A549 treated with Mapracorat at 1 μM for 4 hours (cell line): ENCODE results near the gene RAB26. TPM values are rescaled to one million over a fixed set of nuclear protein-coding genes. Genes with fewer than 3 reads are reported as not detected.

Source experiments
- total RNA-seq: library from RNA; stranded (reverse); fragments of 200-300 nt; extraction: Qiagen RNA extraction; gene quantifications from 5 replicates; pipeline ENCODE4 v1.2.3, GENCODE V29; 2022

Gene RAB26, protein sequence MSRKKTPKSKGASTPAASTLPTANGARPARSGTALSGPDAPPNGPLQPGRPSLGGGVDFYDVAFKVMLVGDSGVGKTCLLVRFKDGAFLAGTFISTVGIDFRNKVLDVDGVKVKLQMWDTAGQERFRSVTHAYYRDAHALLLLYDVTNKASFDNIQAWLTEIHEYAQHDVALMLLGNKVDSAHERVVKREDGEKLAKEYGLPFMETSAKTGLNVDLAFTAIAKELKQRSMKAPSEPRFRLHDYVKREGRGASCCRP
- 2.4 to 4.2 TPM (median 3.9 TPM) in 5 replicates for total RNA-seq

GRCh38 chr16:2147981-2148671 is at the start of gene RAB26:
RAB26 (plus strand) TSS chr16:2148625; CDS start chr16:2148784, 159 bp downstream.

GRCh38 chr16:2135770-2136490 is 12.5 kb upstream of the RAB26 start, which contains the start of gene PKD1:
PKD1 (minus strand) TSS chr16:2135898; CDS start chr16:2135689, 209 bp downstream.

DNA sequence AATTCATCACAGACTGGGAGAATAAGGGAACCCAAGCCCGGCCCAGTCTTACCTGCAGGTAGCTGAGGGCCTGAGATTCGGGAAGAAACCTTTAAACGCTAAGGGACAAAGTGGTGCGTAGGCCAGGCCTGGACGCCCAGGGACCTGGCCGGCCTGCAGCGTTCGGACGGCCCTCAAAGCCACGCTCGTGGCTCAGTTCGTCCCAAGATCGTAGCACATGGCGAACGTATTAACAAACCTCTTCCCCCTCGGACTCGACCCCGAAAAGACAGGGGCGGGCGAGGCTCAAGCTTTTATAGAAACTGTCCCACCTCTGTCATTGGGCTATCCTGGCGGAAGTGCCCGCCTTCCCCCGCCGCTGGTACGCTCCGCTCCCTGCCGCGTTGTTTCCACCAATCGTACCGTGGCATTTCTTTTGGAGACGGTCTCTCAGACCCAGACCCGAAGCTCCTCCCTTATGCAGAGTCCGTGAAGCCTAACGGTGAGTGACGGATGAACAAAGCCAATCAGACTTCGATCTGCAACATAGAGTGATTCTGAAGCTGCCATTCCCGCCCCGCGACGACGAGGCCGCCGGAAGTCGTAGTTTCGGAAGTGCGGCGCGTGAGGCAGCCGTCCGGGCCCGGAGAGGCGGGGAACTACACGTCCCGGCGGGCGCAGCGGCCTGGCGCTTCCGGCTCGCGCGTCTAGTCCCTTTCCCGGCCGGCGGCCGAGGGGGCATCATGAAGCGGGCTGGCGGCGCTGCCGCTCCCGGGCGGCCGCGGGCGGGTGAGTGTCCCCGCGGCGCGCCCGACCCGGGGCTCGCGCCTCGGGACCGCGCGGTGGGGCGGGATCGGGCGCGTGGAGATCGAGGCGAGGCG is 6.9 kb downstream of the RAB26 start, which contains the start of gene TRAF7:
Gene TRAF7, plus strand, starts transcription at position 692 of the 860 bp plus-strand sequence. CDS start 8,139 bp downstream, outside the sequence.

GRCh38 chr16:2196162-2196980 is 47.9 kb downstream of the RAB26 start, which contains the start of gene CASKIN1:
CASKIN1 (minus strand) TSS chr16:2196605; CDS start chr16:2196432, 173 bp downstream.

Other genes starting within 250 kb of the RAB26 start
- gene HS3ST6, start 230.2 kb upstream of the RAB26 start, total RNA-seq = 1.5 to 3.1 TPM (median 2.8 TPM) in 5 replicates
- 34.0 to 45.3 TPM (median 40.5 TPM) in 5 replicates for gene MSRB1, start 205.4 kb upstream of the RAB26 start, total RNA-seq
- gene RPL3L, start 193.9 kb upstream of the RAB26 start, total RNA-seq = 0.07 to 0.13 TPM in 2 of 5 replicates, not detected in the others
- 241 to 346 TPM (median 257 TPM) in 5 replicates for gene NDUFB10, start 189.1 kb upstream of the RAB26 start, total RNA-seq
- gene RPS2, start 183.8 kb upstream of the RAB26 start, total RNA-seq = 3,564 to 5,547 TPM (median 5,202 TPM) in 5 replicates
- gene RNF151, start 181.8 kb upstream of the RAB26 start, total RNA-seq = not detected in 5 replicates
- 31.8 to 43.4 TPM (median 38.1 TPM) in 5 replicates for gene TBL3, start 176.6 kb upstream of the RAB26 start, total RNA-seq
- gene NOXO1, start 167.2 kb upstream of the RAB26 start, total RNA-seq = 0.19 to 0.38 TPM (median 0.26 TPM) in 4 of 5 replicates, not detected in the other
- 25.8 to 46.2 TPM (median 44.5 TPM) in 5 replicates for gene GFER, start 164.4 kb upstream of the RAB26 start, total RNA-seq
- gene SYNGR3, start 158.7 kb upstream of the RAB26 start, total RNA-seq = 6.5 to 9.5 TPM (median 7.7 TPM) in 5 replicates
- gene ZNF598, start 138.8 kb upstream of the RAB26 start, total RNA-seq = 43.2 to 63.7 TPM (median 58.6 TPM) in 5 replicates
- gene NPW, start 128.8 kb upstream of the RAB26 start, total RNA-seq = 0.52 to 0.94 TPM (median 0.70 TPM) in 5 replicates
- 40.1 to 62.6 TPM (median 58.3 TPM) in 5 replicates for gene NHERF2, start 121.7 kb upstream of the RAB26 start, total RNA-seq
- 34.2 to 50.8 TPM (median 47.0 TPM) in 5 replicates for gene NTHL1, start 100.8 kb upstream of the RAB26 start, total RNA-seq
- 29.8 to 45.0 TPM (median 38.0 TPM) in 5 replicates for gene TSC2, start 100.6 kb upstream of the RAB26 start, total RNA-seq
- gene PKD1, start 12.7 kb upstream of the RAB26 start, total RNA-seq = 33.0 to 58.8 TPM (median 49.3 TPM) in 5 replicates
- gene TRAF7, start 7.2 kb downstream of the RAB26 start, total RNA-seq = 34.7 to 54.8 TPM (median 48.4 TPM) in 5 replicates
- 0.33 to 1.1 TPM (median 0.49 TPM) in 5 replicates for gene CASKIN1, start 48.0 kb downstream of the RAB26 start, total RNA-seq
- 39.5 to 58.7 TPM (median 48.6 TPM) in 5 replicates for gene MLST8, start 56.8 kb downstream of the RAB26 start, total RNA-seq
- gene BRICD5, start 62.2 kb downstream of the RAB26 start, total RNA-seq = 2.6 to 6.1 TPM (median 5.7 TPM) in 5 replicates
- gene PGP, start 66.2 kb downstream of the RAB26 start, total RNA-seq = 16.2 to 35.5 TPM (median 34.1 TPM) in 5 replicates
- gene E4F1, start 75.0 kb downstream of the RAB26 start, total RNA-seq = 18.6 to 29.6 TPM (median 27.2 TPM) in 5 replicates
- gene DNASE1L2, start 87.8 kb downstream of the RAB26 start, total RNA-seq = 0.77 to 2.0 TPM (median 1.3 TPM) in 5 replicates
- 44.3 to 102 TPM (median 91.5 TPM) in 5 replicates for gene ECI1, start 103.0 kb downstream of the RAB26 start, total RNA-seq
- 243 to 289 TPM (median 255 TPM) in 5 replicates for gene RNPS1, start 119.5 kb downstream of the RAB26 start, total RNA-seq
- gene ABCA3, start 192.1 kb downstream of the RAB26 start, total RNA-seq = 14.5 to 21.9 TPM (median 20.1 TPM) in 5 replicates